Measurements from ENCODE around the gene CDHR2. TPM values are rescaled to one million over a fixed set of nuclear protein-coding genes. Genes with fewer than 3 reads are reported as not detected.

CDHR2 gene
- total RNA-seq, 1 experiment from 2014 or later = 0.10 TPM

DNA sequence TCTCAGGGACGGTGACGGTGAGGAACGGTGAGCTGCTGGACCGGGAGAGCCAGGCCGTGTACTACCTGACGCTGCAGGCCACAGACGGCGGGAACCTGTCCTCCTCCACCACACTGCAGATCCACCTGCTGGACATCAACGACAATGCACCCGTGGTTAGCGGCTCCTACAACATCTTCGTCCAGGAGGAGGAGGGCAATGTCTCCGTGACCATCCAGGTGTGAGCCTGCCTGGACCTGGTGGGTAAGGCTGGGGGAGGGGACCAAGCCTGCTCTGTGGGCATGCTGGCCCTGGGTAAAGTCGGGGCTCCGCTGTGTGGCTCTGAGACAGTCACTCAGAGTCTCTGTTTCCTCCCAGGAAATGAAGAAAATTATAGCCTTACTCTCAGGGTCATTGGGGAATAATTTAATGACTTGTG, 29.3 kb downstream of the CDHR2 start (continued):
- TF ChIP-seq EZH2 (IDR thresholded peaks at IDR 0.05) (no peak), CEBPB (IDR thresholded peaks at IDR 0.05; ENCODE audit: low read depth) (no peak)

DNA sequence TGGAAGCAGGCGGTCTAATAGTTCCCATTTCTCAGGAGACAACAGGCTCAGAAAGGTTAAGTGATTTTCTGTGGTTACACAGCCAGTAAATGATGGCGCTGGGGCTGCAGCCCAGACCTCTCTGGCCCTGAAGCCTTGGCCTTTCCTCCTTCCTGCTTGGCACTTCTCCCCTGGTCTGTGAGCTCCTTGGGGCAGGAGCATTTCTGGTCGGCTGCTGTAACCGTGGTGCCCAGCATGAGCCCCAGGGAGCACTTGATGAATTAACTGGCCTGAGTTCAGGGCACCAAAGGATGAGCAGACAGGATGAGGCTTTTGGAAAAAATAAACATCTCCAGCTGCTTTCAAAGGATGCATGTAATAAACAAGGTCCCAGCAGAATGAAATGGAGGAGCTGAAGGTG, 30.2 kb downstream of the CDHR2 start:
- intact Hi-C loops (cut with micrococcal nuclease) = no loop called here
- H3K79me2 ChIP-seq (ENCODE audit: insufficient read depth, low read length) = no peaks in the 10 kb centered on the region
- H3K36me3 ChIP-seq (ENCODE audit: control insufficient read depth in 1 of 2, insufficient read depth in 2 of 2, low read length in 2 of 2) = no peaks in the 10 kb centered on the region
- ATAC-seq (no peak), DNase-seq (ENCODE audit: low read depth, low spot score) (no peak)
- peaks cover 0 to 10% of the 10 kb centered on the region in 2 experiments; a peak in 2 of 4 replicates for H3K4me1 ChIP-seq (ENCODE audit: control insufficient read depth in 1 of 2, insufficient read depth in 2 of 2, low read length in 2 of 2)
- no peak for TF ChIP-seq YY1 (IDR thresholded peaks at IDR 0.05; ENCODE audit: extremely low read depth, insufficient replicate concordance, low read depth, low read length)
- TF ChIP-seq RAD21 (IDR thresholded peaks at IDR 0.05; ENCODE audit: low read depth) = no peak
- no peak for TF ChIP-seq POLR2AphosphoS5 (IDR thresholded peaks at IDR 0.05; ENCODE audit: low read depth, low read length)
- no peak for TF ChIP-seq POLR2A (IDR thresholded peaks at IDR 0.05; ENCODE audit: borderline replicate concordance, extremely low read depth, insufficient read depth, insufficient read length)
- TF ChIP-seq, protein P1, sequence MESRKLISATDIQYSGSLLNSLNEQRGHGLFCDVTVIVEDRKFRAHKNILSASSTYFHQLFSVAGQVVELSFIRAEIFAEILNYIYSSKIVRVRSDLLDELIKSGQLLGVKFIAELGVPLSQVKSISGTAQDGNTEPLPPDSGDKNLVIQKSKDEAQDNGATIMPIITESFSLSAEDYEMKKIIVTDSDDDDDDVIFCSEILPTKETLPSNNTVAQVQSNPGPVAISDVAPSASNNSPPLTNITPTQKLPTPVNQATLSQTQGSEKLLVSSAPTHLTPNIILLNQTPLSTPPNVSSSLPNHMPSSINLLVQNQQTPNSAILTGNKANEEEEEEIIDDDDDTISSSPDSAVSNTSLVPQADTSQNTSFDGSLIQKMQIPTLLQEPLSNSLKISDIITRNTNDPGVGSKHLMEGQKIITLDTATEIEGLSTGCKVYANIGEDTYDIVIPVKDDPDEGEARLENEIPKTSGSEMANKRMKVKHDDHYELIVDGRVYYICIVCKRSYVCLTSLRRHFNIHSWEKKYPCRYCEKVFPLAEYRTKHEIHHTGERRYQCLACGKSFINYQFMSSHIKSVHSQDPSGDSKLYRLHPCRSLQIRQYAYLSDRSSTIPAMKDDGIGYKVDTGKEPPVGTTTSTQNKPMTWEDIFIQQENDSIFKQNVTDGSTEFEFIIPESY (IDR thresholded peaks at IDR 0.05; ENCODE audit: extremely low read depth, insufficient replicate concordance, low read length) = no peak
- TF ChIP-seq JUND (IDR thresholded peaks at IDR 0.05) = no peak
- no peak for TF ChIP-seq EZH2phosphoT487 (IDR thresholded peaks at IDR 0.05; ENCODE audit: borderline replicate concordance)
- no peak for TF ChIP-seq ZNF274 (IDR thresholded peaks at IDR 0.05; ENCODE audit: low read depth, low read length)
- no peak for TF ChIP-seq EZH2 (IDR thresholded peaks at IDR 0.05)
- TF ChIP-seq, protein P2, sequence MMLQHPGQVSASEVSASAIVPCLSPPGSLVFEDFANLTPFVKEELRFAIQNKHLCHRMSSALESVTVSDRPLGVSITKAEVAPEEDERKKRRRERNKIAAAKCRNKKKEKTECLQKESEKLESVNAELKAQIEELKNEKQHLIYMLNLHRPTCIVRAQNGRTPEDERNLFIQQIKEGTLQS (IDR thresholded peaks at IDR 0.05) = no peak
- no peak for TF ChIP-seq SRF (IDR thresholded peaks at IDR 0.05; ENCODE audit: low read depth)
- TF ChIP-seq FOSL1 (IDR thresholded peaks at IDR 0.05; ENCODE audit: low read depth) = no peak
- no peak for TF ChIP-seq SIN3A (IDR thresholded peaks at IDR 0.05; ENCODE audit: low read depth)
- TF ChIP-seq CBX3 (IDR thresholded peaks at IDR 0.05; ENCODE audit: low read depth) = no peak
- no peak for TF ChIP-seq SP1 (IDR thresholded peaks at IDR 0.05; ENCODE audit: low read depth)
- H3K9me3 ChIP-seq (ENCODE audit: control insufficient read depth in 1 of 2, insufficient read depth in 1 of 2, low read depth in 1 of 2, low read length in 2 of 2) = no peaks in the 10 kb centered on the region
- no peak overlapping the region for H2AFZ ChIP-seq (ENCODE audit: low read depth, low read length, poor library complexity, severe bottlenecking)
- H3K27me3 ChIP-seq (ENCODE audit: insufficient read depth, low read length) = no peaks in the 10 kb centered on the region
- no peaks in the 10 kb centered on the region for H3K9me2 ChIP-seq (ENCODE audit: insufficient read depth)
- H3K4me2 ChIP-seq (ENCODE audit: low read length) = no peak overlapping the region
- BruUV-seq (replicated peaks) = no TSS peak
- ChIA-PET RAD21 (ENCODE audit: low non-redundant PET in 1 of 2, low total read pairs in 2 of 2, uncharacterized antibody in 2 of 2, unreplicated experiment in 2 of 2) (interaction anchor here in 1 of 2 experiments (1.8 kb wide), 1 partner anchor 163 kb away, joined by 5 read pairs; the partner anchor contains the start of gene CLTB), CTCF (interaction anchor here (1.2 kb wide), 1 partner anchor 9 kb away, joined by 3 read pairs; no protein-coding TSS in a partner anchor), POLR2A (no interaction called here)
- H3K9ac ChIP-seq (ENCODE audit: low read length) = no peak overlapping the region
- no peak overlapping the region for H3K4me3 ChIP-seq (replicated peaks in 1 of 2; ENCODE audit: low read depth in 1 of 2, low read length in 2 of 2)
- H3K27ac ChIP-seq (ENCODE audit: low read depth, low read length) = no peak overlapping the region
- no peaks in the 10 kb centered on the region for H4K20me1 ChIP-seq (ENCODE audit: insufficient read depth)

Data from HCT116 (cell line).